GM19193 (cell line): Measurements from ENCODE around the gene OARD1.

Experiments used
- POLR2A ChIP-seq: IDR thresholded peaks from 4 replicates; pipeline ENCODE4 v1.6.1; 2011; ENCODE audit not compliant: insufficient read depth, insufficient read length; ENCODE audit errors: extremely low read depth

OARD1 gene

GRCh38 chr6:41027241-41027640 lies 44.9 kb downstream of the OARD1 start:
- no peak for TF ChIP-seq POLR2A

GRCh38 chr6:41025966-41026530 lies 46.1 kb downstream of the OARD1 start:
- TF ChIP-seq POLR2A = no peak

- no peak for TF ChIP-seq POLR2A
Measured at GRCh38 chr6:41023114-41023513, 49.0 kb downstream of the OARD1 start.

GRCh38 chr6:41022294-41022693 lies 49.9 kb downstream of the OARD1 start:
- TF ChIP-seq POLR2A = no peak

GRCh38 chr6:41021832-41022231 lies 50.3 kb downstream of the OARD1 start:
- TF ChIP-seq POLR2A = no peak

- TF ChIP-seq POLR2A = no peak
Measured at GRCh38 chr6:41017663-41018062, 54.5 kb downstream of the OARD1 start.

- no peak for TF ChIP-seq POLR2A
Measured at GRCh38 chr6:41014780-41015179, 57.4 kb downstream of the OARD1 start.
